Loucy (cell line): ENCODE results near the gene SIRPA.

Experiments
- H2AFZ ChIP-seq: fragments of 200-600 bp; sonication (generic); 2 replicates; pipeline ENCODE4 v1.6.0; 2016; ENCODE audit warnings: antibody characterized with exemption, mild to moderate bottlenecking, low read length, moderate library complexity
- H3F3A ChIP-seq: fragments of 200-600 bp; 2 replicates; pipeline ENCODE4 v1.6.0; 2016; ENCODE audit warnings: antibody characterized with exemption, low read depth, mild to moderate bottlenecking
- H3K27me3 ChIP-seq: fragments of 200-600 bp; sonication (generic); 2 replicates; pipeline ENCODE4 v1.6.1; 2014; ENCODE audit warnings: low read length, mild to moderate bottlenecking; ENCODE audit not compliant: insufficient read depth, poor library complexity, severe bottlenecking
- H3K36me3 ChIP-seq: fragments of 200-600 bp; sonication (generic); 2 replicates; pipeline ENCODE4 v1.6.1; 2016; ENCODE audit warnings: low read length; ENCODE audit not compliant: insufficient read depth
- H3K4me1 ChIP-seq: fragments of 200-600 bp; sonication (generic); 2 replicates; pipeline ENCODE4 v1.5.1; 2014; ENCODE audit warnings: low read length, mild to moderate bottlenecking; ENCODE audit not compliant: insufficient read depth, poor library complexity, severe bottlenecking
- H3K4me2 ChIP-seq: fragments of 200-600 bp; sonication (generic); 2 replicates; pipeline ENCODE4 v1.6.0; 2014; ENCODE audit warnings: antibody characterized with exemption, low read length, low read depth, mild to moderate bottlenecking; ENCODE audit not compliant: poor library complexity, severe bottlenecking
- H3K4me3 ChIP-seq: fragments of 200-600 bp; sonication (generic); 2 replicates; pipeline ENCODE4 v1.5.1; 2014; ENCODE audit warnings: low read length, mild to moderate bottlenecking, mixed read lengths; ENCODE audit not compliant: poor library complexity, severe bottlenecking
- H3K79me2 ChIP-seq: fragments of 200-600 bp; sonication (generic); 2 replicates; pipeline ENCODE4 v1.6.1; 2014; ENCODE audit warnings: low read length; ENCODE audit not compliant: insufficient read depth
- H3K9ac ChIP-seq: fragments of 200-600 bp; sonication (generic); 2 replicates; pipeline ENCODE4 v1.6.0; 2014; ENCODE audit warnings: mild to moderate bottlenecking, low read depth, low read length, moderate library complexity; ENCODE audit not compliant: poor library complexity, severe bottlenecking
- H3K9me2 ChIP-seq: fragments of 200-600 bp; sonication (generic); replicated peaks from 2 replicates; pipeline ENCODE4 v1.6.1; 2016; ENCODE audit warnings: low read depth, low read length, mixed read lengths
- H3K9me3 ChIP-seq: fragments of 200-600 bp; sonication (generic); 2 replicates; pipeline ENCODE4 v1.6.1; 2014; ENCODE audit warnings: mild to moderate bottlenecking, antibody characterized with exemption, low read length, low read depth; ENCODE audit not compliant: insufficient read depth
- H4K20me1 ChIP-seq: fragments of 200-600 bp; sonication (generic); 2 replicates; pipeline ENCODE4 v1.6.0; 2014; ENCODE audit warnings: antibody characterized with exemption, low read length, mild to moderate bottlenecking; ENCODE audit not compliant: insufficient read depth, poor library complexity, severe bottlenecking
- CTCF ChIP-seq: fragments of 200-600 bp; sonication (generic); conservative IDR thresholded peaks from 2 replicates; pipeline ENCODE4 v1.5.1; 2014; ENCODE audit warnings: mild to moderate bottlenecking, antibody characterized with exemption, low read length
- EZH2phosphoT487 ChIP-seq: fragments of 200-600 bp; IDR thresholded peaks from 2 replicates; pipeline ENCODE4 v1.6.1; 2018; ENCODE audit warnings: antibody characterized with exemption, mild to moderate bottlenecking, moderate library complexity, borderline replicate concordance

Gene SIRPA

GRCh38 chr20:1876975-1877608, 18.1 kb upstream of the SIRPA start:
- Histone ChIP-seq H3K79me2 (no peaks in the 10 kb centered on the region), H2AFZ (no peak overlapping the region), H3K4me1 (no peaks in the 10 kb centered on the region), H3K9ac (no peak overlapping the region), H3K27me3 (no peaks in the 10 kb centered on the region), H4K20me1 (no peaks in the 10 kb centered on the region), H3F3A (no peaks in the 10 kb centered on the region), H3K4me2 (no peak overlapping the region), H3K9me3 (no peaks in the 10 kb centered on the region), H3K4me3 (no peak overlapping the region), H3K36me3 (no peaks in the 10 kb centered on the region), H3K9me2 (no peaks in the 10 kb centered on the region)
- no peak for TF ChIP-seq EZH2phosphoT487
- TF ChIP-seq CTCF: no peak

- Histone ChIP-seq H4K20me1 (no peaks in the 10 kb centered on the region), H3K27me3 (no peaks in the 10 kb centered on the region), H3K9ac (no peak overlapping the region), H3F3A (no peaks in the 10 kb centered on the region), H3K4me3 (no peak overlapping the region), H3K9me3 (no peaks in the 10 kb centered on the region), H3K4me2 (no peak overlapping the region), H3K4me1 (no peaks in the 10 kb centered on the region), H3K79me2 (no peaks in the 10 kb centered on the region), H3K9me2 (no peaks in the 10 kb centered on the region), H2AFZ (no peak overlapping the region), H3K36me3 (no peaks in the 10 kb centered on the region)
- TF ChIP-seq CTCF: no peak
- TF ChIP-seq EZH2phosphoT487: no peak
Measured at GRCh38 chr20:1877609-1878200, 17.5 kb upstream of the SIRPA start.

GRCh38 chr20:1879369-1879768, 15.8 kb upstream of the SIRPA start:
- Histone ChIP-seq H3K9me2 (no peaks in the 10 kb centered on the region), H4K20me1 (no peaks in the 10 kb centered on the region), H3K9ac (no peak overlapping the region), H3K4me2 (no peak overlapping the region), H3K79me2 (no peaks in the 10 kb centered on the region), H3K27me3 (no peaks in the 10 kb centered on the region), H3K9me3 (no peaks in the 10 kb centered on the region), H3K4me3 (no peak overlapping the region), H2AFZ (no peak overlapping the region), H3F3A (no peaks in the 10 kb centered on the region), H3K36me3 (no peaks in the 10 kb centered on the region), H3K4me1 (no peaks in the 10 kb centered on the region)
- TF ChIP-seq CTCF (no peak), EZH2phosphoT487 (no peak)
